HG03457 (cell line): ENCODE data around the gene REXO1.
"Not testable (repeated sequence)": the region's sequence is repeated elsewhere in the genome, so short reads cannot be mapped to it uniquely, and the experiment has no call there.

Experiments
- ATAC-seq: cut with Tn5 transposase; IDR thresholded peaks from one replicate; pipeline ENCODE4 v1.9.1; 2021; ENCODE audit warnings: moderate number of reproducible peaks; ENCODE audit not compliant: unreplicated experiment

The REXO1 gene

GRCh38 chr19:1848399-1849131, at the start of gene REXO1:
REXO1 (minus strand) TSS chr19:1848483; CDS start chr19:1848358, 125 bp downstream.
- ATAC-seq: peak; percentile 44

DNA sequence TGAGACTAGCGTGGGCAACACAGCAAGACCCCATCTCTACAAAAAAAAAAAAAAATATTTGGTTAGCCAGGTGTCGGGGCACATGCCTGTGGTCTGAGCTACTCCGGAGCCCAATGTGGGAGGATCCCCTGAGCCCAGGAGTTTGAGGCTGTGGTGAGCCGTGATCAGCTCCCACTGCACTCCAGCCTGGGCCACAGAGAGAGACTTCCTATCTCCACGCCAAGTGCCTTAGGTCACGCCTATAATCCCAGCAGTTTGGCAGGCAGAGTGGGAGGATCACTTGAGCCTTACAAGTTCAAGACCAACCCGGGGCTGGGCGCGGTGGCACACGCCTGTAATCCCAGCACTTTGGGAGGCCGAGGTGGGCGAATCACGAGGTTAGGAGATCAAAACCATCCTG, 48.2 kb upstream of the REXO1 start:
- no peak for ATAC-seq

DNA sequence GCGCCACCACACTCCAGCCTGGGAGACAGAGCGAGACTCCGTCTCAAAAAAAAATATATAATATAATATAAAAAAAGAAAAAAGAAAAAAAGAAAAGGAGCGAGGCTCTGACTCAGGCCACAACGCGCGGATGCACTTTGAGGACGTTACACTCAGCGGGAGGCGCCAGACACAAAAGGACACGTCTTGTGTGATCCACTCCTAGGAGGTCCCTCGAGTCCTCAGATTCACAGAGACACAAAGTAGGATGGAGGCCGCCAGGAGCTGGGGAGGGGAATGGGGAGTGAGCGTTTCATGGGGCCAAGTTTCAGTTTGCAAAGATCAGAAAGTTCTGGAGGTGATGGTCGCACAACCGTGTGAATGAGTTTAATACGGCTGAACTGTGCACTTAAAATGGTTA, 45.5 kb upstream of the REXO1 start:
- ATAC-seq: no peak

- ATAC-seq: no peak
These were observed 41.6 kb upstream of the REXO1 start for GRCh38 chr19:1889907-1890306.

DNA sequence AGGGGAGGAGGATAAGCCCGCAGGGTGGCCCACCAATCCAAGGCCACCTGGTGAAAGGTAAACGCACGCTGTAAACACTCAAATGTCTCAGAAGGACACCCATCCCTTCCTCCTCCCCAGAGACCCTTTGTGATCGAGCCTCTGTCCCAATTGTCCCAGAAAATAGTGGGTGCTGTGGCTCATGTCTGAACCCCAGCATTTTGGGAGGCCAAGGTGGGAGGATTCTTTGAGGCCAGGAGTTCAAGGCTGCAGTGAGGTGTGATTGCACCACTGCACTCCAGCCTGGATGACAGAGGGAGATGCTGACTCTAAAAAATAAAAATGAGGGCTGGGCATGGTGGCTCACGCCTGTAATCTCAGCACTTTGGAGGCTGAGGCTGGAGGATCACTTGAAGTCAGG, 40.1 kb upstream of the REXO1 start:
- no peak for ATAC-seq

DNA sequence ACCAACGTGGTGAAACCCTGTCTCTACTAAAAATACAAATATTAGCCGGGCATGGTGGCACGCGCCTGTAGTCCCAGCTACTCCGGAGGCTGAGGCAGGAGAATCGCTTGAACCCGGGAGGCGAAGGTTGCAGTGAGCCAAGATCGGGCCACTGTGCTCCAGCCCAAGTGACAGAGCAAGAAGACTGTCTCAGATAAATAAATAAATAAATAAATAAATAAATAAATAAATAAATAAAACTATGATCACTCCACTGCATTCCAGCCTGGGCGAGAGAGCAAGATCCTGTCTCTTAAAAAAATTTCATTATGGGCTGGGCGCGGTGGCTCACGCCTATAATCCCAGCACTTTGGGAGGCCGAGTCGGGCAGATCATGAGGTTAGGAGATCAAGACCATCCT, 38.1 kb upstream of the REXO1 start:
- not testable (repeated sequence) for ATAC-seq

- ATAC-seq: peak; percentile 53
These were observed 37.3 kb upstream of the REXO1 start, which contains the start of gene ABHD17A for GRCh38 chr19:1885398-1886119. ABHD17A (minus strand) TSS chr19:1885496; CDS start chr19:1881566, 3,930 bp downstream.

GRCh38 chr19:1884719-1885334, 36.5 kb upstream of the REXO1 start:
- no peak for ATAC-seq

DNA sequence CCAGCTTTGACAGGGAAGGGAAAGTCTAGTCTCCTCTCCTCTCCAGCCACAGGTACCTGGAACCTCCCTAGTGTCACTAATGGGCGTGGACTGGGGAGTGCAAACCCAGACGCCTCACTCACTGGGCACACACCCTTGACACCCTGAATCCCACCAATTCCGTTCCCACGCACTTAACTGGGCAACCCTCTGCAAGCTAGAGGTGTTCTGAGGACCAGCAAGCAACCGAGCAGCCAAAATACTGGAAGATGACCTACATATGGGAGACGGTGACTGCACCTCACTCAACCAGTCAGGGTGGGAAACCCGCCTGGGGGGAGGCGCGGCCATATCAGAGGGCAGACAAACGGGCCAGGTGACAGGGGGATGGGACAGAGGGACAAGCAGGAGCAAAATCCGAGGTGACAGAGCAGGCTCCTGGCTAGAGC, 36.0 kb upstream of the REXO1 start:
- no peak for ATAC-seq

- no peak for ATAC-seq
These were observed 35.5 kb upstream of the REXO1 start for GRCh38 chr19:1883784-1884183.

DNA sequence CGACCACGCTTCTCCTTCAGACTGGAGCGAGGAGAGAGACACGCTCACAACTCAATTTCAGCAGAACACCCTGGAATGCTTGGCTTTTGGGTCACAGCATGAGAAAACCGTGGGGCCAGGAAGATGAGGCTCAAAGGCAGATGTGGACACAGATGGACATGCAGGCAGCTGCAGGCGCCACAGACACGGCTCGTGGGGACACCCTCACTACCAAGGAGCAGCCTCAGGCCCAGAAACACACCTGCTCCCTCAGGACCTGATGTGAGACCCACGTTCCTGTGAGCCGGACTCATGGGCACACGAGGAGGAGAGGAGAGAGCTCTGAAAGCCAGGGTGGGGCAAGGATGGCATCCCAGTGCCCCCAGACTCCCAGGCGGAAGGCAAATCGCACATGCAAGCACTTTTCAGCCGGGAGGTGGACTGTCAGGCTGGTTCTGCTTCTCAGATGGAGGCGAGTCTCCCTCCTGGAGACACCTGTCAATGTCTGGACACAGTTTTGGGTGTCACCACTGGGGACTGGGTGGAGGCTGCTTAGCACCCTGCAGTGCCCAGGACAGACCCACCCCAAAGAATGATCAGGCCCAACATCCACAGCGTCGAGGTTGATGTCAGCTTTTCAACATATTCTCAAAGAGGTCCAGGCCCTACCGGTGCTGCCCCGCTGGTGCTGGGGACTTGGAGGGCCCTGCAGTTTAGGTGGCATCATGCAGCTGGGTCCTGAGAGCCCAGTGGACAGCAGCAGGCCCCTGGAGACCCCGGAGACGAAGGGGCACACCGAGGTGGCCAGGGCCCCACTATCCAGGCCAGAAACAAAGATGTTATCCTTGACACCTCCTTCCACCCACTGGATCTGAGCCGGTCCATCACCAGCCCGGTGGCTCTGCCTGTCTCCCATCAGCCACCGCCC, 34.8 kb upstream of the REXO1 start:
- ATAC-seq: no peak

DNA sequence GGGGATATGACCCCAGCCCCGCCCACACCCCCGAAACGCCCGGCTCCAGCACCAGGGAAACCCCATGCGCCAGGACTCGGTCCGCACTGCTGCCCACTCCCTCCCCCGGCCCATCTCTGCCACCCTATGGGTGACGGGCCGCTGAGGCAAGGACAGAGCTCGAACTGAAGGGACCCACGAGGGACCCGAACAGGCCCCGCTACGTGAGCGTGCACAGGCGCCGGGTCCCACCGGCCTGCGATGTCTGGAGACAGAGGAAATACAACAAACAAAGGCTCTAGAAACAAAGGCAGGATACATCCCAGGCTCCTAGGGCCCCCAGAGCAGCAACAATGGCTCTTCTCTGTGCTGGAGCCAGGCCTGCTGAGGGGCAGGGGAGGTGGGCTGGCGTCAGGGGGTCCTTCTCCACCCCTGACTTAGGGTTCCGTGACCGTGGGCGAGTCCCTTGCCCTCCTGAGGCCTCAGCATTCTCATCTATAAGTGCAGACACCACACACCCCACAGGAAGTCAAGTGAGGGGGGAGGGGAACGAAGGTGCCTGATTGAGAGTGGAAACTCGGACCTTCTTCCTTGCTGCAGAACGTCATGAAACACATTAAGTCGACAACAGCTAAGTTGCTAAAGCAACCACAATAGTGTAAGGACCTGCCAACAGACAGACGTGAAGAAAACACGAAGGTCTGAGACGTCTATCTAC, 34.0 kb upstream of the REXO1 start:
- no peak for ATAC-seq

DNA sequence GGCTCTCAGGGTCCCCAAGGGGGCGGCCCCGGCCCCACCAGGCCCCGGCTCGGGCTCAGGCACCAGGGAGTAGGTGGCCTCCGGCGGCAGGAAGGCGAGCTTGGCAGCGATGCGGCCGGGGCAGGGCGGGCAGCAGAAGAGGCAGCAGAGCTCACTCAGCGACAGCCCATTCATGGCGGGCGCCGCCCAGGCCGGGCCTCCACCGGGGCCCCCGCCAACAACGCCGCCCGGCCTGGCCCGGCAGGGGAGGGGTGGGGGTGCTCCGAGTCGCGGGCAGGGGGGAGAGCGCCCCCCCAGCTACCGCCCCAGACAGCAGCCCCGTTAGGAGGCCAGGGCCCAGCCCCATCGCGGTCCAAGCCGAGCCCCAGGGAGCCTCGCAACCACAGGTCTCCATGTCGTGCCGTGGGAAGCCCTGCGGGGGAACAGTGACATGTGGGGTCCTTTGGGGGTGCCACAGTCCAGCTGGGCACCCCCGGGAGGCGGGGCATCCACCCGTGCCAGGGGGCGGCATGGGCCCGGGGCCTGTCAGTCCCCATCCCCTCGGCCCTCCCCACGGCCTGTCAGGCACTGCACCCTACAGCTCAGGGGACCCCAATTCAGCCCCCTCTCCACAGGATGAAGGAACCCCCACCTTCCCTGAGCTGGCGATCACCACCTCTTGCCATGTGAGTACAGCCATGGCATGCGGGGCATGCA, 33.3 kb upstream of the REXO1 start:
- not testable (repeated sequence) for ATAC-seq

GRCh38 chr19:1880611-1881392, 32.5 kb upstream of the REXO1 start:
- ATAC-seq: no peak

DNA sequence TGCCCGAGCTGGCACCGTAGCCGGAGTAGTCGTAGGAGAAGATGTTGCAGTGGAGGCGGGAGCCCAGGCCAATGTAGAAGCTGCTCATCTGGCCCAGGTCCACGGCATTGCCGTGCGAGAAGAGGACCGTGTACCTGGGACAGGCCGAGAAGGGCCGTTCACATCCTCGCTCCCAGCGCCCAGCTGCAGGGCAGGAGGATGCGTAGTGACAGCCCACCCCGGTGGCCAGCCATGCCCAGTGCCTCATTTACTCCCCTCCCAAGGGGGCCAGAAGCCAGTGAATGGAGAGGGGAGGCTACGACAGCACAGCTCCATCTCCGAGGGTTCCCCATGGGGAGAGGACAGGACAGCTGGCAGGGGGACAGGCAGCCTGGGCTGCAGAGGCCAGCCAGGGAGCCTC, 31.7 kb upstream of the REXO1 start:
- not testable (repeated sequence) for ATAC-seq

- ATAC-seq: not testable (repeated sequence)
These were observed 30.3 kb upstream of the REXO1 start for GRCh38 chr19:1878583-1878982.

- not testable (repeated sequence) for ATAC-seq
These were observed 29.0 kb upstream of the REXO1 start for GRCh38 chr19:1877280-1877660.

DNA sequence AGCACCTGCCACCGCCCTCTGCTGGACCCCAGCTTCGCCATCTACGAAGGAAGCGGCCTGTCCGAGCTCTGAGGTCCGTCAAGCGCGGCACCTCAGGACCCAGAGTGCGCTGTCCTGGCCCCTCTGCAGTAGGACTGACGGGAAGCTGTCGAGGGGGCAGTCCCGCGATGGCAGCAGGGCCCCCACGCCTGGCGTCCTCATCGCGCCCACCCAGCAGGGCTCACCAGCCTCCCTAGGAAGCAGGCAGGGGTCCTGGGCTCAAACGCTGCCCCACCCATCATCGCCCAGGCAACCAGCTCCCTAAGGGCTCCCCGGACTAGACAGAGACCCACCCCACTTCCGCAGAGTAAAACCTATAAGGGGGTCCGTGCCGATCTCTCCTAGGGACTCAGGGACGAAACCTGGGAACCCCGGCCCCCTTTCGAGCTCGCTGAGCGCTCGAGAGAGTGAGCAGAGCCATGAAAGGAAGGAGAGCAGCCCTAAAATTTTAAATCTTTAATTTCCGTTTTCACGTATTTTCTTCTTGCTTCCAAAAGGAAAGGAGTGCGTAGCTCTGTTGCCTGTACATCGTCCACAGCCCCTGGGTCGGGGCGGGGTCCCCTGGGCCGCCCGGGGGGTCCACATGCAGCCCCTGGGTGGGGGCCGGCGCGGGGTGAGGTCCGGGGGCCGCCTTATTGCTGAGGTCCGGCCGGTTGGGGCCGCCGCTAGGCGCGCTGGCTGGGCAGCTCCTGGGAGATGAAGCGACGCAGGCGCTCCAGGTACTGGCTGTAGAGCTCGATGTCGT, 28.4 kb upstream of the REXO1 start:
- peak; percentile 2 for ATAC-seq
